Uterus (tissue), 2 donors: ENCODE results near the gene PCIF1.

ENCODE experiments used
- CTCF ChIP-seq, 4 experiments: fragments of 200-600 bp in 2 of 4; fragments of 450-650 bp in 2 of 4; sonication (generic) in 2 of 4; IDR thresholded peaks; one replicate each; pipeline ENCODE4 v1.5.1; 2016 to 2019; ENCODE audit warnings: antibody characterized with exemption in 4 of 4, mild to moderate bottlenecking in 2 of 4, moderate library complexity in 1 of 4
- POLR2A ChIP-seq, 2 donors: fragments of 450-650 bp; IDR thresholded peaks; one replicate each; pipeline ENCODE4 v1.6.1; 2016; ENCODE audit warnings: antibody characterized with exemption in 2 of 2, mild to moderate bottlenecking in 1 of 2, moderate library complexity in 1 of 2

GRCh38 chr20:45924391-45925261, 9.9 kb upstream of the PCIF1 start:
- no peak for TF ChIP-seq CTCF (IDR thresholded peaks at IDR 0.05)
- TF ChIP-seq POLR2A (IDR thresholded peaks at IDR 0.05), result no peak
